Measurements from ENCODE around the gene SPG7. TPM values are rescaled to one million over a fixed set of nuclear protein-coding genes. Genes with fewer than 3 reads are reported as not detected.
"Not testable (repeated sequence)": the region's sequence is repeated elsewhere in the genome, so short reads cannot be mapped to it uniquely, and the experiment has no call there.

The SPG7 gene
- polyA plus RNA-seq, 1 donor, result 135 TPM

DNA sequence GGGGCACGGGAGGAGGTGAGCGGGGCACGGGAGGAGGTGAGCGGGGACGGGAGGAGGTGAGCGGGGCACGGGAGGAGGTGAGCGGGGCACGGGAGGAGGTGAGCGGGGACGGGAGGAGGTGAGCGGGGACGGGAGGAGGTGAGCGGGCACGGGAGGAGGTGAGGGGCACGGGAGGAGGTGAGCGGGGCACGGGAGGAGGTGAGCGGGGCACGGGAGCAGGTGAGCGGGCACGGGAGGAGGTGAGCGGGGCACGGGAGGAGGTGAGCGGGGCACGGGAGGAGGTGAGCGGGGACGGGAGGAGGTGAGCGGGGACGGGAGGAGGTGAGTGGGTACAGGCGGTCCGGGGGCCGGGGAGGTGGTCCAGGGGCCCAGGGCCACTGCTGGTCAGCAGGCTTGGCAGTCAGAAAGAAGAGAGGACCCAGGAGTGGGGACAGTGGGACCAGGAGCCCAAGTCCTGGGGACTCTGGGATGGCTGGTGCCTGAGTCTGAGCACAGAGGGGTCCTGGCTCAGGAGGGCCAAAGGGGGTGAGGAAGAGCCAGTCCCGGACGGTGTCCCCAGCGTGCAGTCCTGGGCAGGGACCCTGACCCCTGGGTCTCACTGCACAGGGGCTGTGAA is 62.9 kb downstream of the SPG7 start:
- not testable (repeated sequence) for H3K27ac ChIP-seq (ENCODE audit: low read length); DNase-seq; H3K4me3 ChIP-seq (ENCODE audit: low read length); H3K9me3 ChIP-seq (ENCODE audit: control insufficient read depth, low read depth, low read length); H3K36me3 ChIP-seq (ENCODE audit: control insufficient read depth, insufficient read depth, low read length)
- 80% methylated on average over 2 of the region's 36 CpGs for WGBS (ENCODE audit: insufficient coverage, low lambda C conversion rate)
- Histone ChIP-seq H3K27me3 (ENCODE audit: control insufficient read depth, insufficient read depth, low read length) (peaks cover 26% of the 10 kb centered on the region), H3K4me1 (ENCODE audit: control insufficient read depth, insufficient read depth, low read length) (peaks cover 31% of the 10 kb centered on the region)

DNA sequence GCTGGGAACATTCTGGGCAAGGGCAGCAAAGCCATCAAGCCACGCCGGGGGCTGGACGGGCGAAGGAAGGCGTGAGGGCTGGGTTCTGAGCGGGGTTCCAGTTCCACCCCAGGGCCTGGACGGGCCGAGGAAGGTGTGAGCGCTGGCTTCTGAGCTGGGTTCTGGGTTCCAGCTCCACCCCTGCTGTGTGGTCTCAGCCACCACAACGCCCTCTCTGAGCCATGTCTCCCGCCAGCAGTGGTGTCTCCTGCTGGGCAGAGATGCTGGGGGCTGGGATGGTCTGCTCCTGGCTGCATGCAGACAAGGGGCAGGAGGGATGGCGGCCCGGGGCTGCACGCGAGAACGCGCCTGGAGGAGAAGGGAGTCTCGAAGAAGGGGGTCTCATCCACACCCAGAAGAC is 63.4 kb downstream of the SPG7 start:
- Histone ChIP-seq H3K27me3 (ENCODE audit: control insufficient read depth, insufficient read depth, low read length) (peaks cover 32% of the 10 kb centered on the region), H3K27ac (ENCODE audit: low read length) (no peak overlapping the region), H3K4me3 (ENCODE audit: low read length) (no peak overlapping the region), H3K4me1 (ENCODE audit: control insufficient read depth, insufficient read depth, low read length) (peaks cover 26% of the 10 kb centered on the region), H3K36me3 (ENCODE audit: control insufficient read depth, insufficient read depth, low read length) (no peaks in the 10 kb centered on the region), H3K9me3 (ENCODE audit: control insufficient read depth, low read depth, low read length) (peaks cover 7% of the 10 kb centered on the region)
- DNase-seq, result no peak
- WGBS (ENCODE audit: insufficient coverage, low lambda C conversion rate), result no CpG with 5 or more reads among the region's 18 CpGs

DNA sequence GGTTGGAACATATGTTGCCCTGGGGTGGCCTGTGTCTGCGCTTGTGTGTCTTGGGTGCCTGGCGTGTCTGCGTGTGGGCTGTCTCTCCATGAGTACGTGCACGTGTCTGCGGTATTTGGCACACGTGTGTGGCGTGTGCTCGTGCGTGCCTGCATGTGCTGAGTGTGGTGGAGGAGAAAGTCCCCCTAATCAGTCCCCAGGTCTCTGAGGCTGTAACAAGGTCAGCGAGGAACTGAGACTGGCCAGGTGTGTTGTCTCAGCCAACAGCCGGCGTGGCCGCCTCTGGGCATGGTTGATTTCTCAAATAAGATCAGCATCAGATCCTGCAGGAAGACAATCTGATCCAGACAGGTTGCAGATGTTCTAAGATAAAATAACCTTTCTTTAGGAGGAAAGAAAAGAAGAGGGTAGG is 63.9 kb downstream of the SPG7 start:
- DNase-seq, result no peak
- H3K9me3 ChIP-seq (ENCODE audit: control insufficient read depth, low read depth, low read length), result peaks cover 11% of the 10 kb centered on the region
- no peak overlapping the region for H3K27ac ChIP-seq (ENCODE audit: low read length)
- peaks cover 36% of the 10 kb centered on the region for H3K27me3 ChIP-seq (ENCODE audit: control insufficient read depth, insufficient read depth, low read length)
- H3K4me1 ChIP-seq (ENCODE audit: control insufficient read depth, insufficient read depth, low read length), result peaks cover 26% of the 10 kb centered on the region
- no CpG with 5 or more reads among the region's 14 CpGs for WGBS (ENCODE audit: insufficient coverage, low lambda C conversion rate)
- H3K36me3 ChIP-seq (ENCODE audit: control insufficient read depth, insufficient read depth, low read length), result no peaks in the 10 kb centered on the region
- H3K4me3 ChIP-seq (ENCODE audit: low read length), result no peak overlapping the region

- Histone ChIP-seq H3K9me3 (ENCODE audit: control insufficient read depth, low read depth, low read length) (peaks cover 12% of the 10 kb centered on the region), H3K4me1 (ENCODE audit: control insufficient read depth, insufficient read depth, low read length) (peaks cover 26% of the 10 kb centered on the region), H3K4me3 (ENCODE audit: low read length) (no peak overlapping the region), H3K27me3 (ENCODE audit: control insufficient read depth, insufficient read depth, low read length) (peaks cover 39% of the 10 kb centered on the region), H3K27ac (ENCODE audit: low read length) (no peak overlapping the region), H3K36me3 (ENCODE audit: control insufficient read depth, insufficient read depth, low read length) (no peaks in the 10 kb centered on the region)
- WGBS (ENCODE audit: insufficient coverage, low lambda C conversion rate), result no CpG with 5 or more reads among the region's 19 CpGs
- peak in 1 of 2 donors; percentile 61 for DNase-seq
Measured at GRCh38 chr16:89572485-89573205, 64.4 kb downstream of the SPG7 start.

DNA sequence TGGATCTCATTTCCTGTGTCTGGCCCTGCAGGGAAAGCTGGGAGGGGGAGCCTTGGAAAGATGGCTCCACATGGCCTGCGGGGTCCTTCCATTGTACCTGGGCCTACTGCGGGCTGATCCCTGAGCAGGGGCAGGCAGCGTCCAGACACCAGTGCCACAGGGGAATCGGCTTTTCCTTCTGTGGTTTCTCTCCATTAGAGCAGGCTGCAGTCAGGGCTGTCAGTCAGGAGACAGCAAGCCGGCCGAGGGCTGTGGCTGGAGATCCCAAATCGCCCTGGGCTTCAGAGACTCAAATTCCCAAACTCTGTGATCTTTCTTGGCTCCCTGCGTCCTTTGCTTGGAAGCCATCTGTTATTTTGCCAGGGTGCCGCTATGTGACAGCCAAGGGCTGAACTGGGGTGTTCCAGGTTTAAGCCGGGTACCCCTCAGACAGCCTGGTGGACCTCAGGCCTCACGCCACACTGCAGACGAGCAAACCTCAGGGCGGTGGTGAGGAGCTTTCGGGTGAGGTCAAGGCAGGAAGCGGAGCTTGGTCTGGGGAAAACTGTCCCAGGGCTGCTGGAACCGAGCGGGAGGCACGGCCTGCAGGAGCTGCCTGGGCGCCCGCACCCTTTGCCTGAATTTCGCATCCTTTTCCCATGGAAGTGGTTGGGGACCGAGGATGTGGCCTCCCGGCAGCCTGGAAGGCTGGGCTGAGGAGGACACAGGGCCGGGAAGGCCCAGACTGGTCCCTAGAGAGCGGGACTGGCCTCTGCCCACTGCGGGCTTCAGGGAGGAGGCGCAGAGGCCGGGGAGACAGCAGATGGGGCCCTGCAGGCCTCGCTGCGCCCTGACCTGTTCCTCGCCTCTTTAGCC is 65.8 kb downstream of the SPG7 start:
- peaks cover 12% of the 10 kb centered on the region for H3K9me3 ChIP-seq (ENCODE audit: control insufficient read depth, low read depth, low read length)
- peaks cover 40% of the 10 kb centered on the region for H3K27me3 ChIP-seq (ENCODE audit: control insufficient read depth, insufficient read depth, low read length)
- peaks cover 26% of the 10 kb centered on the region for H3K4me1 ChIP-seq (ENCODE audit: control insufficient read depth, insufficient read depth, low read length)
- no peaks in the 10 kb centered on the region for H3K36me3 ChIP-seq (ENCODE audit: control insufficient read depth, insufficient read depth, low read length)
- DNase-seq, result no peak
- H3K4me3 ChIP-seq (ENCODE audit: low read length), result no peak overlapping the region
- no CpG with 5 or more reads among the region's 31 CpGs for WGBS (ENCODE audit: insufficient coverage, low lambda C conversion rate)
- no peak overlapping the region for H3K27ac ChIP-seq (ENCODE audit: low read length)

DNA sequence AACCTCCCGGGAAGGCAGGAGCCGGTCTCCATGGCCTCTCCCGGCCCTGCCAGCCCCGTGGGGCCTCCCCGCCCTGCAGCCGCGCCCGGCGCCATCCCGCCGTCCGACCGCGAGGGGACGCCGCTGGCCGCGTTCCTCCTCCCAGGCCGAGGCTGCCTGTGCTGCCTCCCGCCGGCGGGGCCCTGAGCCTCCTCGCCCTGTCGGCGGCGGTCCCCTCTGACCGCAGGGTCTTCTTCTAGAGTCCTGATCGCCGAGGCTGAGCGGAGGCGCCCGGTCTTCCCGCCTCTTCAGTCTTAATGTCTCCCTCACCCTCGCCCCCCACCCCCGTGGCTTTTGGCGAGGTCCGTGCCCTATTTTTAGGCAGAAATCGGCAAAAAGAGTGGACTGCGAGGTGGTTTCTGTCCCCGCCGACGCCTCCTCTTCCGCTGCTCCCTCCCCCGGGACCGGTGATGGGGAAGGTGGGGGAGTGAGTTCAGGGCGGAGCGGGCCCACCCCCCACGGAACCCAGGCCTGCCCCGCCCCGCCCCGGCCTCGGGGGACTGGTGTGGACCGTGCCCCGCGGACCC is 66.6 kb downstream of the SPG7 start:
- no peaks in the 10 kb centered on the region for H3K36me3 ChIP-seq (ENCODE audit: control insufficient read depth, insufficient read depth, low read length)
- H3K4me3 ChIP-seq (ENCODE audit: low read length), result peak overlapping the region; percentile 26
- WGBS (ENCODE audit: insufficient coverage, low lambda C conversion rate), result no CpG with 5 or more reads among the region's 55 CpGs
- peaks cover 26% of the 10 kb centered on the region for H3K4me1 ChIP-seq (ENCODE audit: control insufficient read depth, insufficient read depth, low read length)
- no peak overlapping the region for H3K27ac ChIP-seq (ENCODE audit: low read length)
- H3K9me3 ChIP-seq (ENCODE audit: control insufficient read depth, low read depth, low read length), result peaks cover 18% of the 10 kb centered on the region
- peaks cover 37% of the 10 kb centered on the region for H3K27me3 ChIP-seq (ENCODE audit: control insufficient read depth, insufficient read depth, low read length)
- DNase-seq, result peak; percentile 74

- peak within 1 kb of the TSS; percentile 26 for H3K4me3 ChIP-seq (ENCODE audit: low read length)
- H3K9me3 ChIP-seq (ENCODE audit: control insufficient read depth, low read depth, low read length), result peaks cover 18% of the 10 kb centered on the region
- H3K27ac ChIP-seq (ENCODE audit: low read length), result no peak within 1 kb of the TSS
- peak in 1 of 2 donors; percentile 27 for DNase-seq
- WGBS (ENCODE audit: insufficient coverage, low lambda C conversion rate), result no CpG with 5 or more reads among the region's 103 CpGs
- H3K4me1 ChIP-seq (ENCODE audit: control insufficient read depth, insufficient read depth, low read length), result peaks cover 26% of the 10 kb centered on the region
- peaks cover 37% of the 10 kb centered on the region for H3K27me3 ChIP-seq (ENCODE audit: control insufficient read depth, insufficient read depth, low read length)
- no peaks in the 10 kb centered on the region for H3K36me3 ChIP-seq (ENCODE audit: control insufficient read depth, insufficient read depth, low read length)
Measured at GRCh38 chr16:89575247-89576152, 67.3 kb downstream of the SPG7 start, which contains the start of gene CPNE7. TSS of gene CPNE7 (plus strand) at chr16:89575758. CDS start at chr16:89575898, 140 bp downstream.

DNA sequence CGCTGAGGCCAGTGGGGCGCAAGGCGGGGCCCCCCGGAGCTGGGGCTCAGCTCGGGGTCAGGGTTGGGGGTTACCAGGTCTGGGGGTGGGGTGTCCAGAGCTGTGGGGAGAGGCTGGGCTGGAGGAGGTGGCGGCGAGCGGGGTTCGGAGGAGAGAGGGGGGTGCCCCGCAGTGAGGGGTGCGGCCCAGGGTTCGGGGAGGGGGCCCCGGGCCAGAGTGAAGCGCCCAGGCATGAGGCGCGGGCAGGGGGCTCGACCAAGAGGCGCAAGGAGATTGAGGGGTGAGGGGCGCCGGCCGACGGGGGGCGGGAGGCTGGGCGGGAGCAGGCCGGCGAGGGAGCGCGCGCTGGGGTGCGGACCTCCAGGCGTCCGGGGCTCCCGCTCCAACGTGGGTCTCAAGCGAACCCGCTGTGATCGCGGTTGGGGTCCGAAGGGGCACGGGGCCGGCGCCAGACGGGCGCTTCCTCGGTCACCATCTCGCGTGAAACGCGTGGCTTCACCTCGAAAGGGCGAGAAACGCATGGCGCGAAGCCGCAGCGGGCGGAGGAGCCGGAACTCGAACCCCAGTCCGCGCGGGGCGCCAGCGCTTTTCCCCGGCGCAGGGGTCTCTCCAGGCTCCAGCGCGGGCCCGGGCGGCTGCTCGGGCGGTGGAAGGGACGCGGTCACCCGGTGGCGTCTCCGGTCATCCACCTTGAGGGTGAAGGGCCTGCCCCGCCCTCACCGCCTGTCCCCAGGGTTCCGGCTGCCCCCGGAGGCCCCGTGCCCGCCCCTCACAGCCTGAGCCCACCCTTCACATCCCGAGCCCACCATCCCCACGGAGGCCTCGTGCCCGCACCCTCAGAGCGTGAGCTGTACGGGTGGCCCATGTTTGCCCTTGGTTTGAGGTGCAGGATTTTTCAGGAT is 68.2 kb downstream of the SPG7 start:
- Histone ChIP-seq H3K36me3 (ENCODE audit: control insufficient read depth, insufficient read depth, low read length) (no peaks in the 10 kb centered on the region), H3K27ac (ENCODE audit: low read length) (no peak overlapping the region), H3K27me3 (ENCODE audit: control insufficient read depth, insufficient read depth, low read length) (peaks cover 35% of the 10 kb centered on the region), H3K4me1 (ENCODE audit: control insufficient read depth, insufficient read depth, low read length) (peaks cover 26% of the 10 kb centered on the region), H3K4me3 (ENCODE audit: low read length) (no peak overlapping the region), H3K9me3 (ENCODE audit: control insufficient read depth, low read depth, low read length) (peaks cover 21% of the 10 kb centered on the region)
- DNase-seq, result no peak
- no CpG with 5 or more reads among the region's 89 CpGs for WGBS (ENCODE audit: insufficient coverage, low lambda C conversion rate)

All from large intestine (tissue), 3 donors.